Adipose tissue (tissue), 3 donors: ENCODE results near the gene TM7SF3. TPM values are rescaled to one million over a fixed set of nuclear protein-coding genes. Genes with fewer than 3 reads are reported as not detected.
"Not testable (repeated sequence)": the region's sequence is repeated elsewhere in the genome, so short reads cannot be mapped to it uniquely, and the experiment has no call there.

Experiments
- H3K27ac ChIP-seq: one replicate; pipeline ENCODE4 v1.5.1; 2013; ENCODE audit warnings: low read depth, low read length
- WGBS, 3 donors: extraction: QIAGEN DNeasy Blood & Tissue Kit; methylation state at CpG; one replicate each; pipeline ENCODE4 v1.1.7; 2013; 5-methylcytosine and 5-hydroxymethylcytosine counted together
- polyA plus RNA-seq, 3 donors: library from polyadenylated mRNA; stranded (reverse); fragments of 200-250 nt; gene quantifications; one replicate each; pipeline ENCODE4 v1.2.3, GENCODE V29; 2013
- donor health status: healthy with polysubstance abuse.
- donor health status: Bipolar disorder and iron deficiency.
- donor health status: healthy.

TM7SF3 gene, protein sequence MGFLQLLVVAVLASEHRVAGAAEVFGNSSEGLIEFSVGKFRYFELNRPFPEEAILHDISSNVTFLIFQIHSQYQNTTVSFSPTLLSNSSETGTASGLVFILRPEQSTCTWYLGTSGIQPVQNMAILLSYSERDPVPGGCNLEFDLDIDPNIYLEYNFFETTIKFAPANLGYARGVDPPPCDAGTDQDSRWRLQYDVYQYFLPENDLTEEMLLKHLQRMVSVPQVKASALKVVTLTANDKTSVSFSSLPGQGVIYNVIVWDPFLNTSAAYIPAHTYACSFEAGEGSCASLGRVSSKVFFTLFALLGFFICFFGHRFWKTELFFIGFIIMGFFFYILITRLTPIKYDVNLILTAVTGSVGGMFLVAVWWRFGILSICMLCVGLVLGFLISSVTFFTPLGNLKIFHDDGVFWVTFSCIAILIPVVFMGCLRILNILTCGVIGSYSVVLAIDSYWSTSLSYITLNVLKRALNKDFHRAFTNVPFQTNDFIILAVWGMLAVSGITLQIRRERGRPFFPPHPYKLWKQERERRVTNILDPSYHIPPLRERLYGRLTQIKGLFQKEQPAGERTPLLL
- polyA plus RNA-seq, result 10 to 100 TPM; 24.9 to 43.8 (median 42.0) TPM

DNA sequence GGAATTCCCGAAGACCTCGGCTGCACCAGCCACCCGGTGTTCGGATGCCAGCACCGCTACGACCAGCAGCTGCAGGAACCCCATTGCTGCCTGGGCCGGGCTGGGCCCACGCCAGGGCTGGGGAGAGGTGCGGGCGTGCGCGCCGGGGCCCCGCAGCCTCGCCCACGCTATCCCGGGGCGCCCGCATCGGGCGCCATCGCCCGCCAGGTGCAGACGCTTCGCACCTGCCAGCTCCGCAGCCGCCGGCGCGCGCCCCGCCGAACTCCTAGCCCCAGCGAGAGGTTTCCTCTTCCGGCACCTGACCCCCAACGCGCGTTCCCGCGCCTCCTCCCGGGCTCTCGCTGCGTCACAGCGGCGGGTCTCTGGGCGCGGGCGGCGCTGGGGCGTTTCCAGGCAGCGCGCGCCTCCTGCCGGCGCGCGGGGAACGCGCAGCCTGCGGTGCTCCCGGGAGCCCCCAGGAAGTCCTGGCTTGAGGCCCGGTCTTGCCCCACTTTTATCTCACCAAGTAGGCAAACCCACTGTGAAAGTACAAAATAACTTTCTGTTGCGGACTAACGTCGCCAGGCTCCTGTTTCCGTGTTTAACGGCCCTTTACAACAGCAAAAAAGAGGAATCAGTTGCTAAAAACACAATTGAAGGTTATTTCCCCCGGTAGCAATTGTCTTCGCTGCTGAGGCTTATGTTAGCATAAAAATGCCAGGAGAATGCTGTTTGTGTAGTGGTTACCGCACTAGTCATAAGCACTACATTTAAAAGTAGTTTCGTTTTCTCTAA, at the start of gene TM7SF3:
TM7SF3 (minus strand) TSS at position 300 of the 774 bp plus-strand sequence; CDS start at position 84, 216 bp downstream.
- no peak within 1 kb of the TSS for H3K27ac ChIP-seq
- WGBS, 3 donors, result 0 to 1% (median 0%) methylated on average over 63 to 71 of the region's 71 CpGs

DNA sequence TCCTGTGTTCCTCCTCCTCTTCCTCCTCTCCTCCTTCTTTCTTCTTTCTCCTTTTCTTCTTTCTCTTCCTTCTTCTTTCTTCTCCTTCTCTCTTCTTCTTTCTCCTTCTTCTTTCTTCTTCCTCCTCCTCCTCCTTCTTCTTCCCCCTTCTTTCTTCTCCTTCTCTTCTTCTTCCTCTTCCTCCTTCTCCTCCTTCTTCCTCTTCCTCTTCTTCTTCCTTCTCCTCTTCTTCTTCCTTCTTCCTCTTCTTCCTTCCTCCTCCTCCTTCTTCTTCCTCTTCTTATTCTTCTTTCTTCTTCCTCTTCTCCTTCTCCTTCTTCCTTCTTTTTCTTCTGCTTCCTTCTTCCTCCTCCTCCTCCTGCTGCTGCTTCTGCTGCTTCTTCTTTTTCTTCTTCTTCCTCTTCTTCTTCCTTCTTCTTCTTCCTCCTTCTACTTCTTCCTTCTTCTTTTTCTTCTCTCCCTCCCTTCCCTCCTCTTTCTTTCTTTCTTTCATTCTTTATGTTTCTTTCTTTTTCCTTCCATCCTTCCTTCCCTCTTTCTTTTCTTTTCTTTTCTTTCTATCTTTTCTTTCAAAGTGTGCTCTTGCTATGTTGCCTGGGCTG, 49.2 kb upstream of the TM7SF3 start:
- no peak overlapping the region for H3K27ac ChIP-seq

DNA sequence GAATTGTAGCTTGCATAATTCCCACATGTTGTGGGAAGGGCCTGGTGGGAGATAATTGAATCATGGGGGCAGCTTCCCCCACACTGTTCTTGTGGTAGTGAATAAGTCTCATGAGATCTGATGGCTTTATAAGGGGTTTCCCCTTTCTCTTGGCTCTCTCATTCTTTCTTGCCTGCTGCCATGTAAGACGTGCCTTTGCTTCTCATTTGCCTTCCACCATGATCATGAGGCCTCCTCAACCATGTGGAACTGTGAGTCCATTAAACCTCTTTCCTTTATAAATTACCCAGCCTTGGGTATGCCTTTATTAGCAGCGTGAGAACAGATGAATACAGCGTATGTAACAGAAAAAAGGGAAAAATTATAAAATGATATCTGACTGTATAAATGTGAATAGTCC, 47.1 kb upstream of the TM7SF3 start:
- 86 to 94% (median 91%) methylated on average over 3 of the region's 3 CpGs for WGBS, 3 donors
- no peak overlapping the region for H3K27ac ChIP-seq

DNA sequence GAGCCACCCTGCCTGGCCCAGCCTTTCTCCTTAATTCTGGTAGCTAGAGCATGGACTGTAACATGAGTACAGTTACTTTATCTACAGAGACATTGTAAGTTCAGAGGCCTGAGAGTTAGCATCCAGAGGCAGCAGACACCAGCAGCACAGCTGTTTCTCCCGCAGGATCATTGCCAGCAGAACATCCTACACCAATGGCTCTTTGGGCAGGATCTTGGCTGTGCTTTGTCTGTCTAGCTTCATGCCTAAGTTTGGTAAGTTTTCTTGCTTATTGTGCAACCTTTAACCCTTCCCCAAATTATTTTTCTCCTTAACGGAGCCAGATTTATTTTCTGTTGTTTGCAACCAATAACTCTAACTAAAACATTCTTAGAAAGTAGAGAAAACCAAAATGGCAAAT, 46.6 kb upstream of the TM7SF3 start:
- WGBS, 3 donors, result 59 to 89% (median 63%) methylated on average over 2 of the region's 2 CpGs
- no peak overlapping the region for H3K27ac ChIP-seq

DNA sequence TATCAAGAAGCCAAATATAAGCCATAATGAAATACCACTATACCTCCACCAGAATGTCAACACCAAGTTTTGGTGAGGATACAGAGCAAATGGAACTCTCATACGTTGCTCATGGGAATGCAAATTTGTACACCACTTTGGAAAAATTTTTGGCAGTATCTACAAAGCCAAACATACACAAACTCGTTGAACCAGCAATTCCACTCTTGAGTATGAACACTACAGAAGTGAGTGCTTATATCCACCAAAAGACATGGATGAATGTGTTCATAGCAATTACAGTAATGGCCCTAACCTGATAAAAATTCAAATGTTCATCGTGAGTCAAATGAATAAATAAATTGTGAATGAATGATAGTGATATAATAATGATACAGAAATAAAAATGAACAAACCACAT, 43.4 kb upstream of the TM7SF3 start:
- H3K27ac ChIP-seq, result no peak overlapping the region
- 62 to 87% (median 82%) methylated on average over 3 of the region's 3 CpGs for WGBS, 3 donors

DNA sequence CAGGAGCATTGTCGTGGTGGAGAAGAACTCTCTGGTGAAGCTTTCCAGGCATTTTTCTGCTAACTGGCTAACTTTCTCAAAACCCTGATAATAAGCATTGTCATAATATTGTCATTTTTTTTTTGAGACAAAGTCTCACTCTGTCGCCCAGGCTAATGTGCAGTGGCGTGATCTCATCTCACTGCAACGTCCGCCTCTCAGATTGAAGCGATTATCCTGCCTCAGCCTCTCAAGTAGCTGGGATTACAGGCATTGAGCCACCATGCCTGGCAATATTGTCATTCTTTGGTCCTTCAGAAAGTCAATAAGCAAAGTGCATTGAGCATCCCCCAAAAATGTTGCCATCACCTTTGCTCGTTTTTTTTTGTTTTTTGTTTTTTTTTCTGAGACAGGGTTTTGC, 41.8 kb upstream of the TM7SF3 start:
- H3K27ac ChIP-seq, result no peak overlapping the region
- 88 to 90% (median 89%) methylated on average over 7 of the region's 7 CpGs for WGBS, 3 donors

DNA sequence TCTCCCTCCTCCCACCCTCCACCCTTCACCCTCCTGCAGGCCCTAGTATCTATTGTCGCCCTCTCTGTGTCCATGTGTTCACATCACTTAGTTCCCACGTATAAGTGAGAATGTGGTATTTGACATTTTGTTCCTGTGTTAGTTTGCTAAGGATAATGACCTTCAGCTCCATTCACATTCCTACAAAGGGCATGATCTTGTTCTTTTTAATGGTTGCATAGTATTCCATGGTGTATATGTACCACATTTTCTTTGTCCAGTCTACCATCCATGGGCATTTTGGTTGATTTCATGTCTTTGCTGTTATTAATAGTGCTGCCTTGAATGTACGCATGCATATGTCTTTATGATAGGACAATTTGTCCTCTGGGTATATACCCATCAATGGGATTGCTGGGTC, 38.6 kb upstream of the TM7SF3 start:
- 90 to 99% (median 95%) methylated on average over 3 of the region's 3 CpGs for WGBS, 3 donors
- no peak overlapping the region for H3K27ac ChIP-seq

DNA sequence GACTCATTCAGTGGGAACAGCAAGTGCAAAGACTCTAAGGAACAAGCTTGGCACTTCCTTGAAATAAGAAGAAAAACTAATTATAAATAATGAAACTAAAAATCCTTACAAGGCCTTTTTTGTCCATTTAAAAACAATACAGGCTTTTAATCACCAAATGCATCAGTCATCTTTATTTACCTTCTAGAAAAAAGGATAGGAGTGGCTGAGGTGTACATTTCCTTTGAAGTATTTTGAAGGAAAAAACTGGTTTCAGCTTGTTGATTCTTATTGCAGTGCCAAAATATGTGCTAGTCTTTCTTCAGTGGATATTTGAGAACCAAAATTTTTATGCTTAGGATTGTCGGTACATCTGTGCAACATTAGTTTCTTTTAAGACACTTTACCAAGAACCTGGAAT, 38.0 kb upstream of the TM7SF3 start:
- WGBS, 3 donors, result 90 to 94% (median 90%) methylated on average over 1 of the region's 1 CpG
- H3K27ac ChIP-seq, result no peak overlapping the region

DNA sequence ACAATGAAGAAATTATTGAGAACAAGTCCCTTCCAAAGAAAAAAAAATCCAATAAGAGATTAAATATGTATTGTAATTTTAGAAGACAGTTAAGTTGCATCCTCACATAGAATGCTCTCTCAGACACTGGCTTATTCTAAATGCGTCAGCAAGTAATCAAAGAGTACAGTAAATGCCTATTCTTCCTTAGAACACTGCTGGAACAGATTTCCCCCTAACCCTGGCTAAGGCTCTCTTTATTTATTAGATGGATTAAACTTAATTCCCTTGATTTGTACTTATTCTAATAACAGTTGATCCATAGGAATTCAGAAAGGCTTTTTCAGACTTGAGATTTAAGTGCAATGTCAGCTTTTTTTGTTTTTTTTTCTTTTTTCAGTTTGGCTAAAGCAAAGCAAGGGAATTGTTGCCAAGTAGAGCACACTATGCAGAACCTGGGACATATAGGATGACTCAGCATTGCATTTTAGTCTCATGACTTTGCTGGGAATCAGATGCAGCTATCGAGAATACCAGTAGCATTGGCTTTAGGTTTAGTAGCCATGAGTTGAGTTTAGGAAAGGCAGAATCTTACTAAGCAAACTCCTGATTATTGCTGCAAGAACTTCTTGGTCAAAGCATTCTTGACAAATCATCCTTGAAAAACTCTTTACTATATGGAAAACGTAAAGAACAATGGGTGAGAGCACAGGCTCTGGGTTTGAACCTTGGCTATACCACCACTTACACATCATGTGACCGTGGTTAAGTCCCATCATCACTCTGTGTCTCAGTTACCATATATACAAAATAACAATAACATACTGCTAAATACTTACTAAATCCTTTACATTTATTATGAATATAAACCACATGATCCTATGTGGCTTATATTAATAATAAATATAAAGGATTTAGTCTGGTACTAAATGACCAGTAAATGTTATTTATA, 34.9 kb upstream of the TM7SF3 start:
- H3K27ac ChIP-seq, result no peak overlapping the region
- WGBS, 3 donors, result 83 to 85% (median 84%) methylated on average over 4 of the region's 4 CpGs

DNA sequence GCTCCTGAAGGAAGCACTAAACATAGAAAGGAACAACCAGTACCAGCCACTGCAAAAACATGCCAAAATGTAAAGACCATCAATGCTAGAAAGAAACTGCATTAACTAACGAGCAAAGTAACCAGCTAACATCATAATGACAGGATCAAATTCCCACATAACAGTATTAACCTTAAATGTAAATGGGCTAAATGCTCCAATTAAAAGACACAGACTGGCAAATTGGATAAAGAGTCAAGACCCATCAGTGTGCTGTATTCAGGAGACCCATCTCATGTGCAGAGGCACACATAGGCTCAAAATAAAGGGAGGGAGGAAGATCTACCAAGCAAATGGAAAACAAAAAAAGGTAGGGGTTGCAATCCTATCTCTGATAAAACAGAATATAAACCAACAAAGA, 27.8 kb upstream of the TM7SF3 start:
- H3K27ac ChIP-seq, result not testable (repeated sequence)
- 90 to 98% (median 95%) methylated on average over 1 of the region's 1 CpG for WGBS, 3 donors

DNA sequence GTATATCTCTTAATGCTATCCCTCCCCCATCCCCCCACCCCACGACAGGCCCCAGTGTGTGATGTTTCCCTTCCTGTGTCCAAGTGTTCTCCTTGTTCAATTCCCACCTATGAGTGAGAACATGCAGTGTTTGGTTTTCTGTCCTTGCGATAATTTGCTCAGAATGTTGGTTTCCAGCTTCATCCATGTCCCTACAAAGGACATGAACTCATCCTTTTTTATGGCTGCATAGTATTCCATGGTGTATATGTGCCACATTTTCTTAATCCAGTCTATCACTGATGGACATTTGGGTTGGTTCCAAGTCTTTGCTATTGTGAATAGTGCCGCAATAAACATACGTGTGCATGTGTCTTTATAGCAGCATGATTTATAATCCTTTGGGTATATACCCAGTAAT, 26.5 kb upstream of the TM7SF3 start:
- 93 to 98% (median 97%) methylated on average over 2 of the region's 4 CpGs for WGBS, 3 donors
- not testable (repeated sequence) for H3K27ac ChIP-seq

DNA sequence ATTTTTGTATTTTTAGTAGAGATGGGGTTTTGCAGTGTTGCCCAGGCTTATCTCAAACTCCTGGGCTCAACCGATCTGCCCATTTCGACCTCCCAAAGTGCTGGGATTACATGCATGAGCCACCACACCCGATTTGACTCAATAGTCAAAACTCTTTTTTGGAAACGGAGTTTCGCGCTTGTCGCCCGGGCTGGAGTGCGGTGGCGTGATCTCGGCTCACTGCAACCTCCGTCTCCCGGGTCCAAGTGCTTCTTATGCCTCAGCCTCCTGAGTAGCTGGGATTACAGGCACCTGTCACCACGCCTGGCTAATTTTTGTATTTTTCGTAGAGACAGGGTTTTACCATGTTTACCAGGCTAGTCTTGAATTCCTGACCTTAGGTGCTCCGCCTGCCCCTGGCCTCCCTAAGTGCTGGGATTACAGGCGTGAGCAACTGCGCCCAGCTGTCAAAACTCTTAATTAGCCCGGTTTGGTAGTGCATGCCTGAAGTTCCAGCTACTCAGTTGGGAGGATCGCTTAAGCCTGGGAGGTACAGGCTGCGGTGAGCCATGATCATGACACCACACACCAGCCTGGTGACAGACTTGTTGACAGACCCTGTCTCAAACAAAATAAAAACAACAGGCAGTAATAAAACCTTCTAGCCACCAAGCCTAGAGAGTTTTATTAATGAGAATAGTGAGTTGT, 20.6 kb upstream of the TM7SF3 start:
- WGBS, 3 donors, result 95 to 97% (median 96%) methylated on average over 21 of the region's 21 CpGs

DNA sequence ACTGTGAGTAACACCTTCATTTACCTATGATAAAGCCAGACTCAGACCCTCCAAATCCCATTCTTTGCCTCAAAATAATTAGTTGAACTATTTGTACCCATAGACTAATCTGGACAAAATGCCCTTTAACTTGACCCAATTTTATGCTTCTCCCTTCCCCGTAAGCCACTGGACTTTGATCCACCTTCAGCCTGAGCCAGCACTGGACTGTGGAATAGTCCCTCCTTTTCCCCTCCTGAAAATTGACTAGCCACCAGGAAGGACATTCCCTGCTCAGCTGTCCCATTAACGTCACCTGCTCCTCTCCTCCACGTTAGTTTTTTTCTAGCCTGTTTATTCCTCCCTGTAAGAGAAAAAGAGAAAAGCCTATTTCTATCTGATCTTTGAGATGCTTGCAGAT, 18.5 kb upstream of the TM7SF3 start:
- 78 to 88% (median 83%) methylated on average over 3 of the region's 3 CpGs for WGBS, 3 donors
- H3K27ac ChIP-seq, result no peak overlapping the region

More for the DNA sequence above, 20.6 kb upstream of the TM7SF3 start:
- H3K27ac ChIP-seq, result no peak overlapping the region

DNA sequence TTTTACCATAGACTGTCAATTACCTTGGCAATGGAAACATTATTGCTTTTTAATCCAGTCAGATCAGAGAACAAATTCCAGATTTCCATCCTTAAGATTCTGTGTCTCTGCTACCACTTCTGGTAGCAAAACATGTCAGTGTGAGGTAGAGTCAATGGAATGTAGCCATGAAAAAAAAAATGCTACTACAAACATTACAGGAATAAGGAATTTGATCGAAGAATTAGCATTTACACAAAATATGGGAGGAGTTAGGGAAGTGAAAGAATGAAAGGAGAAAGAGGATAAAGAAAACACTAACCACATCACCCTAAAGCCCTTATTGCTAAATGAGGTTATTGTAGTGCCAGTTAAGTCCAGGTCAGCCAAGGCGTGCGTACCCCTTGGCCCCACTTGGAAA, 17.3 kb upstream of the TM7SF3 start:
- no peak overlapping the region for H3K27ac ChIP-seq
- WGBS, 3 donors, result 81 to 92% (median 87%) methylated on average over 3 of the region's 3 CpGs

DNA sequence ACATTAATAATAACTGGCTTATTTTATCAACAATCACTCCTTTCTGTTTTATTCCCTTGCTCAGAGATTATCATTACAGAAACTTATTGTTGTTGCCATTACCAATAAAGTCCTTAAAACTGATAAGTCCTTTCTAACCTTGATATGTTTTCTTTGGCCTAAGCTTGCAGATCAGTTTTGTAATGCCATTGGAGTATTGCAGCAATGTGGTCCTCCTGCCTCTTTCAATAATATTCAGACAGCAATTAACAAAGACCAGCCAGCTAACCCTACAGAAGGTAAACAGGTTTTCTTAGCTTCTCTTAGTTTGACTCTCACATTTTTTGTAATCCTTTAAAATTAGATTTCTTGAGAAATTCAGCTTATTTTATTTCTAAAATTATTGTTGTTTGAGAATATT, 12.1 kb upstream of the TM7SF3 start:
- H3K27ac ChIP-seq, result no peak overlapping the region

DNA sequence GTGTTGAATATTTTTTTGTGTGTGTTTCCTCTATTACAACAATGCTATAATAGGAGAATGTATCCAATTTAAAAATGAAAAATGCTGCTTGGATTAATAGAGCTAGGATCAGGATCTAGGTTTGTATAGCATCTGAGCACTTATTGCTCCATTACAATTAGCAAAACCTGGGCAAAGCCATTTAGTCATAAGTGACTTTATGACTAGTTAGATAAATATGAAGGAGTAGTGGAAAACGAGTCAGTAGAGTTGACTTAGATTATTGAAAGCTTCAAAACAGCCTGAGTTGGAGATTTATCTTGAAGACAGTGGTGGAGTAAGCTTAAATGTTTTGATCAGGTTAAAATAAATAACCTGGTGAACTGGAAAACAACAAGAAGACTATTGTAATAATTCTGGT, 10.9 kb upstream of the TM7SF3 start:
- 67 to 87% (median 78%) methylated on average over 1 of the region's 1 CpG for WGBS, 3 donors
- H3K27ac ChIP-seq, result no peak overlapping the region

DNA sequence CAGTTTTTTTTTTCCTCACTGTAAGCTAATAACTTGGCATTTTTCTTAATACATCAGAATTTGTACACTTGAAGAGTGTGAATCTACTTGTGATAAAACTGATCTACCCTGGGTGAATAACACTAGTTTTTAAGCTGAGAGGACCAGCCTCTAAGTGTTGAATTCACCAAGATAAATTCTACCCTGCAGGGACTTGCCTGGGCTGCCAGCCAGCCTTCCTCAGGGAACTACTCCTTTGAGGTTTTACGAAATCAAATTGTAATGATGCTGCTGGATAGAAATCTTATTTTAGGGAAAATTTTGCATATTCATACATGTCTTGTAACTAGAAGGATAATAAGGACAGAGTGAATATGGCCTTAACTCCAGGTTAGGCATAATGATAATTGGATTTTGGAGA, 10.1 kb upstream of the TM7SF3 start:
- WGBS, 3 donors, result 58 to 67% (median 65%) methylated on average over 1 of the region's 1 CpG
- H3K27ac ChIP-seq, result no peak overlapping the region

DNA sequence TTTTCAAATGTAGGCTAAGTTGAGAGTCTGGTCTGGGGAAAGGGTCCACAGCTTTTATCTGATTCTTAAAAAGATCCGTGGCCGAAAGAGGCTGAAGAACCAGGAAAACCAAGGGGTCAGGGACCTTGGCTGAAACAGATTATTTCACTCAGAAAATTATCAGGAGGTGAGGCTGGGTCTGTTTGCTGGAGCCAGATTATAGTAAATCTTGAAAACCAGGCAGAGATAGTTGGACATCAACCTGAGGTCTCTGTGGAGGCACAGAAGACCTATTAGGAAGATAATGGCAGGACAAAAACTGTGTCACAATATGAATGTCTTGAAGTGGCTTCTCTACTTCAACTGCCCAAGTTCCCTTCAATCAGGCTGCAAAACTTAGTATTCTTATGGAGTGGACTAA, 6.6 kb upstream of the TM7SF3 start:
- 73 to 96% (median 94%) methylated on average over 2 of the region's 2 CpGs for WGBS, 3 donors

More for the DNA sequence above, 6.6 kb upstream of the TM7SF3 start:
- no peak overlapping the region for H3K27ac ChIP-seq
